Measurements from ENCODE around the gene HBS1L. TPM values are rescaled to one million over a fixed set of nuclear protein-coding genes. Genes with fewer than 3 reads are reported as not detected.
A peak's percentile ranks its signal among the peaks of the same experiment; 100 is the strongest.

HBS1L gene
- polyA plus RNA-seq, 1 of the 3 experiments (the other 2 are of a cell fraction): 19.0 TPM

GRCh38 chr6:134918418-134918961, 136.1 kb downstream of the HBS1L start (continued):
- TF ChIP-seq IRF3 (IDR thresholded peaks at IDR 0.05; ENCODE audit: low read depth, low read length) (no peak), USF1 (IDR thresholded peaks at IDR 0.05; ENCODE audit: borderline replicate concordance, low read depth) (no peak), NFIC (IDR thresholded peaks at IDR 0.05; ENCODE audit: borderline replicate concordance) (no peak), PBX3 (IDR thresholded peaks at IDR 0.05) (no peak), MXI1 (IDR thresholded peaks at IDR 0.05; ENCODE audit: low read depth, low read length) (no peak), FOXJ3 (CRISPR knock-in tag; IDR thresholded peaks at IDR 0.05) (no peak), POLR2AphosphoS5 (IDR thresholded peaks at IDR 0.05; ENCODE audit: low read depth, low read length) (no peak), RFX5 (IDR thresholded peaks at IDR 0.05; ENCODE audit: low read length) (no peak), SMC3 (IDR thresholded peaks at IDR 0.05; ENCODE audit: low read depth, low read length) (no peak)

GRCh38 chr6:134911547-134911946, 143.1 kb downstream of the HBS1L start:
- CTCF ChIA-PET: interaction anchor here (1.3 kb wide), 1 partner anchor 29 kb away, joined by 5 read pairs; no protein-coding TSS in a partner anchor
- WGBS (ENCODE audit: low lambda C conversion rate): 54% methylated on average over 1 of the region's 1 CpG
- Histone ChIP-seq H3K79me2 (ENCODE audit: insufficient read depth) (no peaks in the 10 kb centered on the region), H3K27ac (ENCODE audit: low read depth in 2 of 2, low read length in 1 of 2) (peak overlapping the region in 1 of 2 experiments; percentile 47; a peak in 2 of 4 replicates), H3F3A (replicated peaks; ENCODE audit: insufficient read depth) (peaks cover 24% of the 10 kb centered on the region), H4K20me1 (ENCODE audit: insufficient read depth) (no peaks in the 10 kb centered on the region), H3K4me2 (no peak overlapping the region), H3K9me3 (no peaks in the 10 kb centered on the region), H3K36me3 (replicated peaks in 1 of 2; ENCODE audit: control insufficient read depth in 1 of 2, insufficient read depth in 2 of 2, low read length in 1 of 2) (no peaks in the 10 kb centered on the region), H3K9ac (no peak overlapping the region), H3K27me3 (ENCODE audit: insufficient read depth) (no peaks in the 10 kb centered on the region), H3K4me1 (ENCODE audit: control insufficient read depth in 1 of 2, insufficient read depth in 2 of 2, low read depth in 1 of 2, low read length in 1 of 2) (peaks cover 3 to 5% of the 10 kb centered on the region in 2 experiments; a peak in 2 of 4 replicates), H3K4me3 (ENCODE audit: low read depth in 2 of 2, low read length in 1 of 2) (no peak overlapping the region), H3K9me2 (no peaks in the 10 kb centered on the region), H2AFZ (ENCODE audit: low read depth) (peak overlapping the region; percentile 29; the same call in 1 of the 2 replicates)
- POLR2A ChIA-PET: no interaction called here
- TF ChIP-seq JUND (IDR thresholded peaks at IDR 0.05) (peak; percentile 35; the same call in 1 of the 2 replicates), FOSL2 (IDR thresholded peaks at IDR 0.05; ENCODE audit: borderline replicate concordance, low read depth) (peak; percentile 49; the same call in 1 of the 2 replicates), ZBTB33 (IDR thresholded peaks at IDR 0.05; ENCODE audit: borderline replicate concordance, low read depth) (no peak), RXRA (IDR thresholded peaks at IDR 0.05; ENCODE audit: borderline replicate concordance, low read depth) (no peak), TCF12 (IDR thresholded peaks at IDR 0.05) (peak; percentile 18; the same call in 1 of the 2 replicates), RFX5 (IDR thresholded peaks at IDR 0.05; ENCODE audit: low read length) (no peak), IRF3 (IDR thresholded peaks at IDR 0.05; ENCODE audit: low read depth, low read length) (no peak), GABPA (IDR thresholded peaks at IDR 0.05; ENCODE audit: low read depth) (no peak), USF1 (IDR thresholded peaks at IDR 0.05; ENCODE audit: borderline replicate concordance, low read depth) (peak; percentile 40; the same call in 1 of the 2 replicates)
- no peak for DNase-seq
